Left colon (tissue), 2 donors: ENCODE data around the gene AHDC1. TPM values are rescaled to one million over a fixed set of nuclear protein-coding genes. Genes with fewer than 3 reads are reported as not detected.

Experiments
- ATAC-seq: fragments of 200-7000 bp; cut with Tn5 transposase; one replicate; pipeline ENCODE4 v1.9.1; 2020; ENCODE audit warnings: mild to moderate bottlenecking, moderate library complexity
- DNase-seq, 2 donors: peaks; one replicate each; pipeline ENCODE4 v3.0.0-alpha.2; 2020
- intact Hi-C, 2 donors: fragments of 100-400 bp; cut with DNase I in 1 of 2; cut with micrococcal nuclease in 1 of 2; formaldehyde crosslinking; loops; one replicate each; pipeline versions ENCODE4 v1.11.2 to v1.14.0; 2022; cut with DNase I, micrococcal nuclease
- total RNA-seq, 2 donors: library from RNA; stranded (reverse); fragmentation: NEBNext Ultra II Directional; extraction: Animal tissue kit (Norgen Biotek cat#: 25700); gene quantifications; one replicate each; pipeline ENCODE4 v1.2.1, GENCODE V29; 2021
- donor health status: DM: no; HTN: no; CAD: no.
- donor health status: DM: yes; HTN: yes; CAD: no.

Gene AHDC1
- total RNA-seq, 2 donors from 2014 or later: 21.5 to 25.2 TPM

GRCh38 chr1:27572019-27572678 lies 31.8 kb downstream of the AHDC1 start:
- no peak for DNase-seq
- no peak for ATAC-seq
- intact Hi-C loops: no loop called here

- no peak for DNase-seq
- intact Hi-C loops: no loop called here
These were observed 32.4 kb downstream of the AHDC1 start for GRCh38 chr1:27571439-27572018.

DNA sequence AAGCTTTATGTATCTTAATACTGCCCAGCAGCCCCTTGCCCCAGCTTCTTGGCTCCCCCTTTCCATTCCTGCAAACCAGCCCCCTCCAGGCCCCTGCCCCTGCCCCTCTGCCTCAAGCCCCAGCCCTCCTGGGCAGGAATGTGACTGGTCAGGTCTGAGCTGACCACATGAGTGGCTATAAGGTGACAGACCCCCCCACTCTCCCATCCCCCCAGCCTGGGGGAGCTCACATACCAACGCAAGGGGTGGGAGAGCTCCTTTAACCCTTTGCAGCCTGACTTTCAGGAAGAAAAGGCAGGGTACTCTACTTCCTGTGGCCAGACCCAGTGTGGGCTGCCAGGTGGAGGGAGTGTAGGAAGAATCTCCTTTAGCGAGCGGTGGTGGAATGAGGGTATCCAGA lies 33.2 kb downstream of the AHDC1 start:
- no peak for ATAC-seq
- no peak for DNase-seq
- intact Hi-C loops: no loop called here

More at GRCh38 chr1:27571439-27572018, 32.4 kb downstream of the AHDC1 start:
- no peak for ATAC-seq

GRCh38 chr1:27570356-27570755 lies 33.6 kb downstream of the AHDC1 start:
- ATAC-seq (no peak), DNase-seq (no peak)
- intact Hi-C loops: no loop called here

- ATAC-seq (no peak), DNase-seq (no peak)
- intact Hi-C loops: no loop called here
These were observed 34.2 kb downstream of the AHDC1 start for GRCh38 chr1:27569506-27570291.

DNA sequence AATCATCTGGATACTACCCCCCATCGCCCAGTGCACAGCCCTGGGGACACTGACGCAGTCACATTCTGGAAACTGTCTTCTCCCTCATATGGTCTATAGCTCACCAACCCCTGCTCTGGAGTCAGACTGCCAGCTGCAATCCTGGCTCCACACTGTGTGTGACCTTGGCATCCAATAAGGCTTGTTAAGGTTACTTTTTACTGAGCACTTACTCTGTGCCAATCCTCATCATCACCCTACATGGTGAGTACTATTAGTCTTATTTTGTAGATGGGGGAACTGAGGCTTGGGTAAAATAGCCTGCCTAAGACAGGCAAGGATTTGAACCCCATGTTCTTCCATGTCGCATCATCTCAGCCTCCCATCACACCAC lies 34.9 kb downstream of the AHDC1 start:
- DNase-seq: no peak
- intact Hi-C loops: no loop called here
- no peak for ATAC-seq

DNA sequence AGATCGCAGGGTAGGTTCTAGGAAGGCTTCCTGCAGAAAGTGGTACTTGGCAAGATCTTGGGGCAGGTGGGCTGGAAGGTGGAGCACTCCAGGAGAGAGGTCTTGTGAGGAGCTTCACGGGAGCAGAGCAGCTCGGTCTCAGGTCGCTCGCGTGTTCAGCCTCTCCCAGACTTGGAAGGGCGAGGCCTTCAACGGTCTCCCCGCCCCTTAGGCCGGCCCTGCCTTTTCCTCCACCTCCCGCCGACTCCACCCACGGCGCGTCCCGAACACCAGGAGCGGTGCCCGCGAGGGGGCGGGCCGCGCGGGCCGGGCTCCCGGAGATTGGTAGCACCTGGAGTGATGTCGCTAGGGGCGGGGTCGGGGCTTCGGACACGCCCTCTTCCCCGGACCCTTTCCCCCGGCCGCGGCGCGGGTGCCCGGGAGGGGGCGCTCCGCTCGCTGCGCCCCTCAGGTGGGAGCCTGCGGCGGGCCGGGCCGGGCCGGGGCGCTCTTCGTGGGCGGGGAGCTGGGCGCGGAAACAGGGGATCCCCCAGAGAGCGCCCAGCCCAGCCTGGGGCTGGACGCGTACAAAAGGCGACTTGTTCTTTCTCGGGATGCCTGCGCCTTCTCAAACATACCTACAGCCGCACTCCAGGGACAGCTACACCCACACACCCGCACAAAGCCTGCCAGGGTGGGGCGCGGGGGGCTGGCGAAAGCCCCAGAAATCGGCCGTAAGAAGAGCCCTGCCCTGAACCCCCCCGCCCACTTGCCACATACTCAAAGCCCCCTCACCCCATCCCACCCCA lies 35.5 kb downstream of the AHDC1 start:
- ATAC-seq: peak; percentile 83
- peak; percentile 97 for DNase-seq
- intact Hi-C loops: no loop called here

GRCh38 chr1:27567971-27568299 lies 36.0 kb downstream of the AHDC1 start:
- intact Hi-C loops: no loop called here
- DNase-seq (no peak), ATAC-seq (peak; percentile 7)

DNA sequence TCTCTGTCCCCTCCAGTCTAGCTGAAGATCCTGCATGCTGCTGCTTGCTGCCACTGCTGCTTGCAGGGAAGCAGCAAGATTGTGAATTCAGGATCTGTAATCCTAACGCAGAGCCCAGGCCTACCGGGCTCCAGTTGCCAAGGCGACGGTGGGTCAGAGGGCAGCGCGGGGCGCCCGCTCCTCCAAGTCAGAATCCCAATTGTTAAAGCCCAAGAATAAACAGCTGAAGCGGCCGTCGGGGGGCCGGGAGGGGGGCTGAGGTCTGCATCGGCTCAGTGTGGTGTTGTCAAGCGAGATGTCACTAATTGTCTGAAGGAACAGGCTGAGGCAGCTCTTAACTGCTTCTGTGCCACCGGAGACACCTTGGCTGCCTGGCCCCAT lies 36.8 kb downstream of the AHDC1 start:
- no peak for DNase-seq
- intact Hi-C loops: no loop called here
- ATAC-seq: no peak

- ATAC-seq (no peak), DNase-seq (no peak)
- intact Hi-C loops: no loop called here
These were observed 37.3 kb downstream of the AHDC1 start for GRCh38 chr1:27566462-27567145.

GRCh38 chr1:27564710-27565649 lies 39.0 kb downstream of the AHDC1 start:
- intact Hi-C loops: no loop called here
- DNase-seq (peak in 1 of 2 donors; percentile 58), ATAC-seq (no peak)

DNA sequence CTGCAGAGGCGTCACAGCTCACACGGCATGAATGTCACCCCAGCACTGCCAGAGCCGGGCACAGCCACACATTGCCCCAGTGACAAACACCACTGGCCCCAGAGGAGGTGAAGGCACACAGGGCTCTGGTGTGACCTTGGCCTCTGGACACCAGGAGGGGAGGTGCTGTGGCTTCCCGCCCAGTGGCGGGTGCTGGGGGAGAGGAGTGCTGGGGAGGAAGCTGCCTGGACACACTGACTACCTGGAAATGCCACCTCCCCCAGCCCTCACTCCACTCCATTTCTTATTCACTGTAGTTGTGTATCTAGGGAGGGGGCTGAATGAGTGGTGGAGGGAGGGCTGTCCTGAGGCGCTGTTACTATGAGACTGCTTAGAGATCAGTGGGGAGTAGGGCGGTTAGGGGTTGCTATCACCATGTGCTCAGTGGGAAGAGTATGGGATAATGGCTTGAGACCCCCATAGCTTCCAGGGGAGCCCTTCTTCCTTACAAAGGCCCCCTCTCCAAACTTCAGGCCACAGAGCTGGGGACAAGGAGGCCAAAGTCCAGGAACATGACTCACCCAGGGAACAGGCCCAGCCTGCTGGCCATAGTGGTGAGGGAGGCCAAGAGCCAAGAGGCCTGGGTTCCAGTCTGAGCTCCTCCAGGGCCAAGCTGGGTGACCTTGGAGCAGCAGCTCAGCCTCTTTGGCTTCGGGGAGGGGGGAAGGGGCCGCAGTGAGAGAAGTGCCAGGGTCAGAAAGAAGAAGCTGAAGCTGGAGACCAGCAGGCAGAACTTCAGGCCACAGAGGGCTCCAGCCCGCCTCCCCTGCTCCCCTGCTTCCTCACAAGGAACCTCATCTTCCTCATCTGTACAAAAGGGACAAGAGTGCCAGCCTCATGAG lies 40.1 kb downstream of the AHDC1 start:
- ATAC-seq (peak; percentile 54), DNase-seq (peak; percentile 63 to 82)
- intact Hi-C loops: no loop called here

DNA sequence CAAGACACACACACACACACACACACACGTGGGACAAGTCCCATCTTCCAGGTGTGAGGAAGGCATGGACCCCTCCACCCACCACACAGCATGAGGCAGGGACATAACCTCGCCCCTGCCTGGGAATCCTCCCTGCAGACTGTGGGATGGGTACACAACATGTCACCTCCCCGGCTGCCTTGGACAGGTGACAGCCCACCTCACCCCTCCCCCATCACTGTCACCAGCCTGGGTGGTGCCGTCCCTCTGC lies 40.7 kb downstream of the AHDC1 start:
- DNase-seq: no peak
- no peak for ATAC-seq
- intact Hi-C loops: no loop called here

DNA sequence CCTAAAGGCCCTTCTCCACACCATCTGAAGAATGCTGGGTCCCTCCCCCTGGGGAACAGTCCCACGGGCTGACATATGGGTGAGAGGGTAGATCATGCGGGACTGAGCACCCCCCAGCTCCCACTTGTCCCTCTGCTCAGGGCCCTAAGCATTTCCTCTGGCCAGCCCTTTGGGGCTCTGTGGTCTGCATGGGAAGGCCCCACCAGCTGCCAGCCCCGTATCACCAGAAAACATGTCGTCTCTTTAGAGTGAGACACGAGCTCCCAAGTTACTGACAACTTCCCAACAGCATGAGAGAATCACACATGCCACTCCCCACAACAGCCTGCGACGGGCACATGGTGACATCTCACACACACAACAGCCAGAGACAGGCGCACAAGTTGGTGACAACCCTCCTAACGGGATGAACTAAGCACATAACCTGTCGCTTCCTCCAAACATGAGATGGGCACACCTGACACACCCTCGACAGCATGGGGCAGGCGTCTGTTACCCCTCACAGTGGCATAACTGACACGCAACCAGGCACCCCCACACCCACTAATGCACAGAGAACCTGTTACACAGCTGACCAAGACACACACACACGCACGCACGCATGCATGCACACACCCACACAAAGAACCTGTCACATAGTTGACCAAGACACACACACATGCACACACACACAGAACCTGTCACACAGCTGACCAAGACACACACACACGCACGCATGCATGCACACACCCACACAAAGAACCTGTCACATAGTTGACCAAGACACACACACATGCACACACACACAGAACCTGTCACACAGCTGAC lies 41.2 kb downstream of the AHDC1 start:
- intact Hi-C loops: no loop called here
- ATAC-seq (no peak), DNase-seq (no peak)

- intact Hi-C loops: no loop called here
- ATAC-seq: no peak
- DNase-seq: no peak
These were observed 41.9 kb downstream of the AHDC1 start for GRCh38 chr1:27562021-27562420.

GRCh38 chr1:27561124-27561899 lies 42.6 kb downstream of the AHDC1 start:
- DNase-seq (no peak), ATAC-seq (no peak)
- intact Hi-C loops: no loop called here
